Activated effector memory CD4-positive, alpha-beta T cell treated with anti-CD3 and anti-CD28 coated beads, Interleukin-2, amount 50 U/mL, for 16 hours (primary cell): Measurements from ENCODE around the gene FGF7.
"Not testable (repeated sequence)": the region's sequence is repeated elsewhere in the genome, so short reads cannot be mapped to it uniquely, and the experiment has no call there.

Experiments
- DNase-seq: peaks from one replicate; pipeline ENCODE4 v3.0.0-alpha.2; 2020

The FGF7 gene

GRCh38 chr15:49495993-49496753, 73.1 kb downstream of the FGF7 start:
- no peak for DNase-seq

- DNase-seq, result no peak
Measured at GRCh38 chr15:49501586-49501985, 78.5 kb downstream of the FGF7 start.

GRCh38 chr15:49506341-49506740, 83.3 kb downstream of the FGF7 start:
- DNase-seq, result no peak

- DNase-seq, result no peak
Measured at GRCh38 chr15:49507261-49507660, 84.2 kb downstream of the FGF7 start.

- not testable (repeated sequence) for DNase-seq
Measured at GRCh38 chr15:49512739-49513138, 89.7 kb downstream of the FGF7 start.

- DNase-seq, result no peak
Measured at GRCh38 chr15:49521802-49522201, 98.8 kb downstream of the FGF7 start.

- DNase-seq, result no peak
Measured at GRCh38 chr15:49528289-49528688, 105.2 kb downstream of the FGF7 start.

- DNase-seq, result no peak
Measured at GRCh38 chr15:49530092-49530491, 107.0 kb downstream of the FGF7 start.
